ENCODE measurements around the gene CACHD1. TPM values are rescaled to one million over a fixed set of nuclear protein-coding genes. Genes with fewer than 3 reads are reported as not detected.

The CACHD1 gene
- total RNA-seq, 4 donors from 2014 or later: 2.2 to 3.6 (median 2.9) TPM

DNA sequence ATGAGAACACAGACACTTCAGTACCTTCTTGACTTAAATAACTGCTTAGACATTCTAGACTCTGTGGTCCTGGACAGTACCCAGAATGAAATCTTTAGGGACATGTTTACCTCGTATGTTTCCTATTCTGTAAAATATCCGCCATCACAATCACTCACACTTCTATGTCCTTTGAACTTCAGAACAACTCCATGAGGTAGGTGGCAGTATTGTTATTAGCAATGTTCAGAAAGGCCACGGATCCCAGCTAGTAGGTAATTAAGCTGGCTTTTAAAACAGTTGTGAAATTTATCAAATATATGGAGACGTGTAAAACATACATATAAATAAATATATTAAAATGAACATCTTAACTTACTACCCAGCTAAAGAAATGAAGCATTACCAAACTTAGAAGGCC is 83.4 kb downstream of the CACHD1 start:
- in situ Hi-C loops (cut with MboI; ENCODE audit: low sequenced_read_pairs in 4 of 4) (no loop called here), intact Hi-C loops (cut with DNase I; ENCODE audit: low total_unique reads) (no loop called here)
- ATAC-seq: no peak

DNA sequence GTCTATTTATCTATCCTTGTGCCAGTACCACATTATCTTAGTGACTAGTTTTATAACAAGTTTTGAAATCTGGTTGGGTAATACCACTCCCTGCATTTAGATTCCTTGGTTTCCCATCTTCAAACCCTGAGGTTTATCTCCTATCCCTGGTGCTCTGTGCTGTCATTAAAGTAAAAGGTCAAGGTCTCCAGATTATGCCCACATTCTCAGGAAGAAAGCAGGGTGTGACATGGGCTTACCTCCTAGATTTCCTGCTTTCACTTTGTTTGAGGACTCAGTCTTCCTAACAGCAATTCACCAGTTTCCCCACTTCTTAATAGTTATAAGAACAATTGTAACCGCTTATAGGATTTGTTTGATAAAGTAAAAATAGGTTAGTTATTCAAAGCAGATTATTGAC is 86.0 kb downstream of the CACHD1 start:
- intact Hi-C loops (cut with DNase I; ENCODE audit: low total_unique reads): no loop called here
- H3K4me1 ChIP-seq: peaks cover 0 to 9% of the 10 kb centered on the region in 2 donors
- no peak overlapping the region for H3K27ac ChIP-seq
- H3K27me3 ChIP-seq: no peaks in the 10 kb centered on the region
- DNase-seq (no peak), ATAC-seq (no peak)
- no peaks in the 10 kb centered on the region for H3K36me3 ChIP-seq
- no peaks in the 10 kb centered on the region for H3K9me3 ChIP-seq
- TF ChIP-seq POLR2A (IDR thresholded peaks at IDR 0.05): no peak
- TF ChIP-seq, protein P1, sequence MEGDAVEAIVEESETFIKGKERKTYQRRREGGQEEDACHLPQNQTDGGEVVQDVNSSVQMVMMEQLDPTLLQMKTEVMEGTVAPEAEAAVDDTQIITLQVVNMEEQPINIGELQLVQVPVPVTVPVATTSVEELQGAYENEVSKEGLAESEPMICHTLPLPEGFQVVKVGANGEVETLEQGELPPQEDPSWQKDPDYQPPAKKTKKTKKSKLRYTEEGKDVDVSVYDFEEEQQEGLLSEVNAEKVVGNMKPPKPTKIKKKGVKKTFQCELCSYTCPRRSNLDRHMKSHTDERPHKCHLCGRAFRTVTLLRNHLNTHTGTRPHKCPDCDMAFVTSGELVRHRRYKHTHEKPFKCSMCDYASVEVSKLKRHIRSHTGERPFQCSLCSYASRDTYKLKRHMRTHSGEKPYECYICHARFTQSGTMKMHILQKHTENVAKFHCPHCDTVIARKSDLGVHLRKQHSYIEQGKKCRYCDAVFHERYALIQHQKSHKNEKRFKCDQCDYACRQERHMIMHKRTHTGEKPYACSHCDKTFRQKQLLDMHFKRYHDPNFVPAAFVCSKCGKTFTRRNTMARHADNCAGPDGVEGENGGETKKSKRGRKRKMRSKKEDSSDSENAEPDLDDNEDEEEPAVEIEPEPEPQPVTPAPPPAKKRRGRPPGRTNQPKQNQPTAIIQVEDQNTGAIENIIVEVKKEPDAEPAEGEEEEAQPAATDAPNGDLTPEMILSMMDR (IDR thresholded peaks at IDR 0.05 in 4 of 5, conservative IDR thresholded peaks at IDR 0.05 in 1 of 5): no peak
- in situ Hi-C loops (cut with MboI; ENCODE audit: low sequenced_read_pairs in 4 of 4): no loop called here
- H3K4me3 ChIP-seq: no peak overlapping the region

More for the DNA sequence above, 83.4 kb downstream of the CACHD1 start:
- DNase-seq: no peak
- H3K27ac ChIP-seq: no peak overlapping the region
- no peaks in the 10 kb centered on the region for H3K9me3 ChIP-seq
- TF ChIP-seq, protein P1 (IDR thresholded peaks at IDR 0.05 in 4 of 5, conservative IDR thresholded peaks at IDR 0.05 in 1 of 5): no peak
- TF ChIP-seq POLR2A (IDR thresholded peaks at IDR 0.05): no peak
- peaks cover 10 to 20% of the 10 kb centered on the region in 2 donors for H3K4me1 ChIP-seq
- H3K27me3 ChIP-seq: no peaks in the 10 kb centered on the region
- no peak overlapping the region for H3K4me3 ChIP-seq
- no peaks in the 10 kb centered on the region for H3K36me3 ChIP-seq

DNA sequence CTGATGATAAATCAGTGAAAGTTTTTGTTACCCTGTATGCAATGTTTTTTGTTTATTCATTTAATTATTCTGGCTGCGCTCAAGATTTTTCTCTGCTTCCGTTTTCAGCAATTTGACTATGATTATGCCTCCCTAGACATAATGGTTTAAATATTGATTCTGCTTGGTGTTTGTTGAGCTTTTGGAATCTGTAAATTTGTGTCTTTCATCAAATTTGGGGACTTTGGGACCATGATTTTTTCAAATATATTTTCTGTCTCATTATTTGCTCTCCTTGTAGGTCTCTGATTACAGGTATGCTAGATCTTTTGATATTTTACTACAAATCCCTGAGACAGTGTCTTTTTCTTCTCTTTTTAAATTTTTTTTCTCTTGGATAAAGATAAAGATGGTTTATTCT is 92.1 kb downstream of the CACHD1 start:
- no peaks in the 10 kb centered on the region for H3K9me3 ChIP-seq
- DNase-seq: no peak
- H3K27me3 ChIP-seq: no peaks in the 10 kb centered on the region
- no peak overlapping the region for H3K27ac ChIP-seq
- no peak overlapping the region for H3K4me3 ChIP-seq
- no peaks in the 10 kb centered on the region for H3K36me3 ChIP-seq
- no peaks in the 10 kb centered on the region for H3K4me1 ChIP-seq
- intact Hi-C loops (cut with DNase I; ENCODE audit: low total_unique reads): no loop called here
- in situ Hi-C loops (cut with MboI; ENCODE audit: low sequenced_read_pairs in 4 of 4): no loop called here
- ATAC-seq: no peak
- TF ChIP-seq, protein P1 (IDR thresholded peaks at IDR 0.05 in 4 of 5, conservative IDR thresholded peaks at IDR 0.05 in 1 of 5): no peak
- no peak for TF ChIP-seq POLR2A (IDR thresholded peaks at IDR 0.05)

DNA sequence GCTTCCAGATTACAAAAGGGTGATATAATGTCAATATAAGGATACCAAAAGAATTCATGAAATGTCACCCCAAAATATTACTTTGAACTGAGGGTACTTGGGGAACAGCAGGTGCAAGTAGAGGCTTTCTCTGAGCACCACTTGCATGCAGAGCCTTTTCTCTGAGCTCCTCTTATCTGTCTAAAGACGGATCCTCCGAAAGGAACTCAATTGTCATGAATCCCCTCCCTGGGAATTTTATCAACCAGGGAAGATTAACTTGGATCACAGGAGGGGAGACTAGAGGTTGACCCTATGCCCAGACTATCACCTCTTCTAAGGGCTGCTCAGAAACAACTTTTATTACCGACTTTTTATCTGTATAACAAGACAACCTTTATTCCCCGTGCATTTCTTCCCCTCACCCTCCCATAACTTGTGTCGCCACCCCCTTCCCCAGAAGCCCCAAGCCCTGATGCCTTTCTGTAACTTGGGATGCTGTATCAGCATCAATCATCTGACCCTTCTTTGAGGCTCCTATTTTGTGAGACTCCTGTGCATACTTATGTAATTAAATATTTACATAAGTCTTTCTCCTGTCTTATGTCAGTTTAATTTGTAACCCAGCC is 94.1 kb downstream of the CACHD1 start:
- in situ Hi-C loops (cut with MboI; ENCODE audit: low sequenced_read_pairs in 4 of 4): no loop called here
- no peaks in the 10 kb centered on the region for H3K9me3 ChIP-seq
- H3K27ac ChIP-seq: no peak overlapping the region
- no peak overlapping the region for H3K4me3 ChIP-seq
- TF ChIP-seq POLR2A (IDR thresholded peaks at IDR 0.05): no peak
- TF ChIP-seq, protein P1 (IDR thresholded peaks at IDR 0.05 in 4 of 5, conservative IDR thresholded peaks at IDR 0.05 in 1 of 5): no peak
- no peaks in the 10 kb centered on the region for H3K27me3 ChIP-seq
- DNase-seq (no peak), ATAC-seq (no peak)
- H3K4me1 ChIP-seq: no peaks in the 10 kb centered on the region
- intact Hi-C loops (cut with DNase I; ENCODE audit: low total_unique reads): no loop called here
- H3K36me3 ChIP-seq: no peaks in the 10 kb centered on the region

DNA sequence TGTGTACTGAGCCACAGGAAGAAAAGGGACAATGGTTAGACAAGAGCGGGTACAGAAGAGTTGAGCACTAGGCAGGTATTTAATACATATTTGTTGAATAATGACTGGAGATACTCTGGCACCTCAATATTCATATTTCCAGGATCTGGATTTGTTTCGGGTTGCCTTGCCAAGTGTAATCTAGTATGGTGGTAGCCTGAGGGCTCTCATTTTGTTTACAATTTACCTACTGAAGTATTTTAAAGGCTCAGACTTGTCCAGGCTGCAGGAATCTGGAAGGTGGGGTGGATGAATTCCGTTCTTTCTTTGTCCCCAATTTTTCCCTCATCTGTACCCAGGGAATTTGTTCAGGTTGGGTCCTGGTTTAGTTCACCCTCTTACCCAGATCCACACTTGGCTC is 95.0 kb downstream of the CACHD1 start:
- in situ Hi-C loops (cut with MboI; ENCODE audit: low sequenced_read_pairs in 4 of 4) (no loop called here), intact Hi-C loops (cut with DNase I; ENCODE audit: low total_unique reads) (no loop called here)
- Histone ChIP-seq H3K27me3 (no peaks in the 10 kb centered on the region), H3K9me3 (no peaks in the 10 kb centered on the region), H3K4me1 (no peaks in the 10 kb centered on the region), H3K27ac (no peak overlapping the region), H3K4me3 (no peak overlapping the region), H3K36me3 (no peaks in the 10 kb centered on the region)
- ATAC-seq: no peak
- TF ChIP-seq, protein P1 (IDR thresholded peaks at IDR 0.05 in 4 of 5, conservative IDR thresholded peaks at IDR 0.05 in 1 of 5): no peak
- TF ChIP-seq POLR2A (IDR thresholded peaks at IDR 0.05): no peak
- DNase-seq: no peak

Measured in gastrocnemius medialis (tissue), 4 donors.